ENCODE results near the gene TDRD12.
A peak's percentile ranks its signal among the peaks of the same experiment; 100 is the strongest.
"Not testable (repeated sequence)": the region's sequence is repeated elsewhere in the genome, so short reads cannot be mapped to it uniquely, and the experiment has no call there.

TDRD12 gene

GRCh38 chr19:32745594-32746251 lies 26.2 kb downstream of the TDRD12 start:
- DNase-seq (ENCODE audit: low read depth in 2 of 2): peak in 1 of 2 donors; percentile 7

- peak in 1 of 2 donors; percentile 8 for DNase-seq (ENCODE audit: low read depth in 2 of 2)
Observed at GRCh38 chr19:32746631-32747196, 27.1 kb downstream of the TDRD12 start.

GRCh38 chr19:32748497-32748896 lies 28.9 kb downstream of the TDRD12 start:
- no peak for DNase-seq (ENCODE audit: low read depth in 2 of 2)

GRCh38 chr19:32748948-32749347 lies 29.4 kb downstream of the TDRD12 start:
- no peak for DNase-seq (ENCODE audit: low read depth in 2 of 2)

GRCh38 chr19:32749361-32749760 lies 29.8 kb downstream of the TDRD12 start:
- DNase-seq (ENCODE audit: low read depth in 2 of 2): no peak

GRCh38 chr19:32750441-32751055 lies 31.0 kb downstream of the TDRD12 start:
- no peak for DNase-seq (ENCODE audit: low read depth in 2 of 2)

- no peak for DNase-seq (ENCODE audit: low read depth in 2 of 2)
Observed at GRCh38 chr19:32751066-32751465, 31.5 kb downstream of the TDRD12 start.

GRCh38 chr19:32757189-32757588 lies 37.6 kb downstream of the TDRD12 start:
- no peak for DNase-seq (ENCODE audit: low read depth in 2 of 2)

GRCh38 chr19:32765365-32765764 lies 45.8 kb downstream of the TDRD12 start:
- DNase-seq (ENCODE audit: low read depth in 2 of 2): not testable (repeated sequence)

- no peak for DNase-seq (ENCODE audit: low read depth in 2 of 2)
Observed at GRCh38 chr19:32767951-32768679, 48.5 kb downstream of the TDRD12 start.

GRCh38 chr19:32771596-32771995 lies 52.0 kb downstream of the TDRD12 start:
- no peak for DNase-seq (ENCODE audit: low read depth in 2 of 2)

GRCh38 chr19:32773126-32773525 lies 53.6 kb downstream of the TDRD12 start:
- no peak for DNase-seq (ENCODE audit: low read depth in 2 of 2)

GRCh38 chr19:32779082-32779481 lies 59.5 kb downstream of the TDRD12 start:
- DNase-seq (ENCODE audit: low read depth in 2 of 2): no peak

- no peak for DNase-seq (ENCODE audit: low read depth in 2 of 2)
Observed at GRCh38 chr19:32781280-32781679, 61.7 kb downstream of the TDRD12 start.

- DNase-seq (ENCODE audit: low read depth in 2 of 2): not testable (repeated sequence)
Observed at GRCh38 chr19:32782089-32782488, 62.5 kb downstream of the TDRD12 start.

GRCh38 chr19:32787161-32787813 lies 67.7 kb downstream of the TDRD12 start:
- not testable (repeated sequence) for DNase-seq (ENCODE audit: low read depth in 2 of 2)

- DNase-seq (ENCODE audit: low read depth in 2 of 2): not testable (repeated sequence)
Observed at GRCh38 chr19:32787895-32788294, 68.3 kb downstream of the TDRD12 start.

GRCh38 chr19:32789429-32789828 lies 69.9 kb downstream of the TDRD12 start:
- DNase-seq (ENCODE audit: low read depth in 2 of 2): no peak

- DNase-seq (ENCODE audit: low read depth in 2 of 2): no peak
Observed at GRCh38 chr19:32798201-32798600, 78.6 kb downstream of the TDRD12 start.

- DNase-seq (ENCODE audit: low read depth in 2 of 2): no peak
Observed at GRCh38 chr19:32800191-32800590, 80.6 kb downstream of the TDRD12 start.

- no peak for DNase-seq (ENCODE audit: low read depth in 2 of 2)
Observed at GRCh38 chr19:32800754-32801153, 81.2 kb downstream of the TDRD12 start.

- DNase-seq (ENCODE audit: low read depth in 2 of 2): no peak
Observed at GRCh38 chr19:32802840-32803239, 83.3 kb downstream of the TDRD12 start.

Data from stimulated activated CD8-positive, alpha-beta memory T cell treated with anti-CD3 and anti-CD28 coated beads, Interleukin-7, amount 100 ng/mL, for 4 hours (primary cell).